Measurements from ENCODE around the gene MAGI1.

The MAGI1 gene

DNA sequence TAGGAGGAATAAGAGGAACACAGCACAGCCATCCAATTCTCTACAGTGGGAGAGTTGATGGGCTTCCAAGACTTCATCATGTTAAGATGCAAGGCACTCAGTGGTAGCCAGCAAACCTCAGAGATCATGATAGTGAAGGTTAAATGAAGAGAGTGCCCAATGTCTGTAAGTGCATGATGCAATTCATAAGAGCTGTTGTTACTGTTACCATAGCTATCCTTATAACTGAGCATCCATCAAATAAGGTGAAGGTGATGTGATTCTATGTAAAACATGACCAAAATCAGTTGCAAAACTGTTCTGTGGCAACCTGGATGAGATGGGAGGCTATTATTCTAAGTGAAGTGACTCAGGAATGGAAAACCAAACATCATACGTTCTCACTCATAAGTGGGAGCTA lies 289.7 kb downstream of the MAGI1 start:
- Histone ChIP-seq H3K4me2 (ENCODE audit: low read length, poor library complexity, severe bottlenecking) (no peak overlapping the region), H4K8ac (ENCODE audit: low read length) (no peak overlapping the region), H2BK5ac (ENCODE audit: low read depth, low read length, poor library complexity, severe bottlenecking) (no peak overlapping the region), H2BK12ac (ENCODE audit: low read length in 2 of 2) (no peak overlapping the region), H3K4ac (ENCODE audit: low read depth in 1 of 2, low read length in 2 of 2) (no peak overlapping the region), H3K9me3 (ENCODE audit: control insufficient read depth, low read length) (no peaks in the 10 kb centered on the region), H2AK5ac (ENCODE audit: low read length, severe bottlenecking) (no peak overlapping the region), H2BK120ac (ENCODE audit: low read depth, low read length) (no peak overlapping the region), H3K27ac (ENCODE audit: low read length, poor library complexity, severe bottlenecking) (no peak overlapping the region), H3K18ac (ENCODE audit: low read depth in 1 of 2, low read length in 2 of 2) (no peak overlapping the region), H3K23ac (ENCODE audit: low read length in 2 of 2) (no peak overlapping the region), H3K27me3 (ENCODE audit: control insufficient read depth in 1 of 2, insufficient read depth in 1 of 2, low read length in 2 of 2) (no peaks in the 10 kb centered on the region), H4K91ac (ENCODE audit: low read length) (no peak overlapping the region), H3K4me1 (ENCODE audit: control insufficient read depth, insufficient read depth, low read depth, low read length) (no peaks in the 10 kb centered on the region), H3K79me1 (replicated peaks; ENCODE audit: low read length, poor library complexity, severe bottlenecking) (peaks cover 16% of the 10 kb centered on the region), H2BK15ac (ENCODE audit: low read depth, poor library complexity, severe bottlenecking) (no peak overlapping the region), H3K9ac (ENCODE audit: low read length) (no peak overlapping the region), H3K4me3 (ENCODE audit: insufficient read depth in 1 of 2, low read depth in 1 of 2, low read length in 2 of 2) (no peak overlapping the region), H2AFZ (ENCODE audit: low read depth, low read length) (no peak overlapping the region), H3K36me3 (ENCODE audit: control insufficient read depth in 1 of 2, insufficient read depth in 2 of 2, low read depth in 1 of 2, low read length in 2 of 2) (no peaks in the 10 kb centered on the region), H3K14ac (ENCODE audit: low read length in 2 of 2) (no peak overlapping the region)
- no peak for DNase-seq
- WGBS: no CpG with 5 or more reads among the region's 1 CpG

DNA sequence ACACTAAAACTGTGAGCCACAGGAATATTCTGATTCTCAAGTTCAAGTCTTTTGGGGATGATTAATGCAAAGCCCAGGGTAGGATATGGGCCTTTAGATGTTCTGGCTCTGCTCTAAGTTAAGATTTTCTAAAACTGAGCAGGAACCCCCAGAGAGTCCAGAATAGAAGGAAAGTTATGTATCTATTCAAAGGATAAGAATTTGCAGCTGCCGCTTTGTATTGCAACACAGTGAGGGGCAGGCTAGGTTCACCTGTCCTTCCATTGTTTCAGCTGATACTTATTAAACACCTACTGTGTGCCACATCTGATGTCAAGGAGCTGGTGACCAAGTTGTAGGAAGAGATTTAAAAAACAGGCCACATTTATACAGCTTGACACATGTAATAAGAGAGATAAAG lies 290.4 kb downstream of the MAGI1 start:
- peaks cover 16% of the 10 kb centered on the region for H3K79me1 ChIP-seq (replicated peaks; ENCODE audit: low read length, poor library complexity, severe bottlenecking)
- no peak overlapping the region for H3K27ac ChIP-seq (ENCODE audit: low read length, poor library complexity, severe bottlenecking)
- no peak overlapping the region for H3K18ac ChIP-seq (ENCODE audit: low read depth in 1 of 2, low read length in 2 of 2)
- H2BK12ac ChIP-seq (ENCODE audit: low read length in 2 of 2): no peak overlapping the region
- no peak for DNase-seq
- no peak overlapping the region for H4K91ac ChIP-seq (ENCODE audit: low read length)
- no peak overlapping the region for H2AFZ ChIP-seq (ENCODE audit: low read depth, low read length)
- H3K14ac ChIP-seq (ENCODE audit: low read length in 2 of 2): no peak overlapping the region
- no peak overlapping the region for H3K4me3 ChIP-seq (ENCODE audit: insufficient read depth in 1 of 2, low read depth in 1 of 2, low read length in 2 of 2)
- no peak overlapping the region for H3K4ac ChIP-seq (ENCODE audit: low read depth in 1 of 2, low read length in 2 of 2)
- no peak overlapping the region for H2BK120ac ChIP-seq (ENCODE audit: low read depth, low read length)
- H3K9ac ChIP-seq (ENCODE audit: low read length): no peak overlapping the region
- no peaks in the 10 kb centered on the region for H3K9me3 ChIP-seq (ENCODE audit: control insufficient read depth, low read length)
- no peak overlapping the region for H2BK5ac ChIP-seq (ENCODE audit: low read depth, low read length, poor library complexity, severe bottlenecking)
- H3K27me3 ChIP-seq (ENCODE audit: control insufficient read depth in 1 of 2, insufficient read depth in 1 of 2, low read length in 2 of 2): no peaks in the 10 kb centered on the region
- H3K4me1 ChIP-seq (ENCODE audit: control insufficient read depth, insufficient read depth, low read depth, low read length): no peaks in the 10 kb centered on the region
- H4K8ac ChIP-seq (ENCODE audit: low read length): no peak overlapping the region
- no peak overlapping the region for H3K23ac ChIP-seq (ENCODE audit: low read length in 2 of 2)
- H2BK15ac ChIP-seq (ENCODE audit: low read depth, poor library complexity, severe bottlenecking): no peak overlapping the region
- H3K4me2 ChIP-seq (ENCODE audit: low read length, poor library complexity, severe bottlenecking): no peak overlapping the region
- H2AK5ac ChIP-seq (ENCODE audit: low read length, severe bottlenecking): no peak overlapping the region
- H3K36me3 ChIP-seq (ENCODE audit: control insufficient read depth in 1 of 2, insufficient read depth in 2 of 2, low read depth in 1 of 2, low read length in 2 of 2): no peaks in the 10 kb centered on the region
- WGBS: 100% methylated on average over 1 of the region's 1 CpG

DNA sequence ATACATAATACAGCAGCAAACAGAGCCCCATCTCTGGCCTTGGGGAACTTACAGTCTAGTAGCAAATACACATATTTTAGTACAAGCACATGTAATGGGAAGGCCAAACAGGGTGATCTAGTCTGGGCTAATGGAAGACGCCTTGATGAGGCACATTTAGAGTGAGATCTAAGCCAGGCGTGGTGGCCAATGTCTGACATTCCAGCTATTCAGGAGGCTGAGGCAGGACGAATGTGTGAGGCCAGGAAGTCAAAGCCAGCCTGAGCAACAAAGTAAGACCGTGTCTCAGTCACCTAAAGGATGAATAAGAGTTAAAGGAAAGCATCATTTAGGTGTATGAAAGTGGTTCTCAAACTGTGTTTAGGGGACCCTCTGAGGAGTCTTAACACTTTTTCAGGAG lies 291.9 kb downstream of the MAGI1 start:
- Histone ChIP-seq H3K36me3 (ENCODE audit: control insufficient read depth in 1 of 2, insufficient read depth in 2 of 2, low read depth in 1 of 2, low read length in 2 of 2) (no peaks in the 10 kb centered on the region), H2BK15ac (ENCODE audit: low read depth, poor library complexity, severe bottlenecking) (no peak overlapping the region), H3K79me1 (replicated peaks; ENCODE audit: low read length, poor library complexity, severe bottlenecking) (peaks cover 10% of the 10 kb centered on the region), H3K4me1 (ENCODE audit: control insufficient read depth, insufficient read depth, low read depth, low read length) (no peaks in the 10 kb centered on the region), H3K9ac (ENCODE audit: low read length) (no peak overlapping the region), H2AFZ (ENCODE audit: low read depth, low read length) (no peak overlapping the region), H2BK5ac (ENCODE audit: low read depth, low read length, poor library complexity, severe bottlenecking) (no peak overlapping the region), H3K27me3 (ENCODE audit: control insufficient read depth in 1 of 2, insufficient read depth in 1 of 2, low read length in 2 of 2) (no peaks in the 10 kb centered on the region), H2BK120ac (ENCODE audit: low read depth, low read length) (no peak overlapping the region), H2AK5ac (ENCODE audit: low read length, severe bottlenecking) (no peak overlapping the region), H4K8ac (ENCODE audit: low read length) (no peak overlapping the region), H4K91ac (ENCODE audit: low read length) (no peak overlapping the region), H3K23ac (ENCODE audit: low read length in 2 of 2) (no peak overlapping the region), H3K4ac (ENCODE audit: low read depth in 1 of 2, low read length in 2 of 2) (no peak overlapping the region), H3K9me3 (ENCODE audit: control insufficient read depth, low read length) (no peaks in the 10 kb centered on the region), H3K14ac (ENCODE audit: low read length in 2 of 2) (no peak overlapping the region), H2BK12ac (ENCODE audit: low read length in 2 of 2) (no peak overlapping the region), H3K4me3 (ENCODE audit: insufficient read depth in 1 of 2, low read depth in 1 of 2, low read length in 2 of 2) (no peak overlapping the region), H3K18ac (ENCODE audit: low read depth in 1 of 2, low read length in 2 of 2) (no peak overlapping the region), H3K4me2 (ENCODE audit: low read length, poor library complexity, severe bottlenecking) (no peak overlapping the region), H3K27ac (ENCODE audit: low read length, poor library complexity, severe bottlenecking) (no peak overlapping the region)
- 70% methylated on average over 4 of the region's 4 CpGs for WGBS
- no peak for DNase-seq

DNA sequence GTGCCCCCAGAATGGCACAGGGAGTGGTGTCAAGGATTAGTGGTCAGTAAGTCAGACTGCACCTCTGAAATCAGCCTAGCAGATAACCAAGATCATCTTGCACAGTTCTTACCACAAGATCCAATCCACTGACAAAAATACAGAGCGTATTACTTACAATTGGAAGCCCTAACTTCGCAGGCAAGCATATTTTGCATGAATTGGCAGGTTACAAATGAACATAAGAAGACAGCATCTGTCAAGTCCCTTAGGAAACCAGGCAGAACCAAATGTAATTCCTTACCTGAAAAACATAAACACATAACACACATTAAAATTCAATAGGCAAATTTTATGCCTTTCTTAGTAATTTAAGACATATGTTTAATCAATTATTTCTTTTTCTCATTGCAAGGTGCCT lies 293.4 kb downstream of the MAGI1 start:
- no peak overlapping the region for H2AK5ac ChIP-seq (ENCODE audit: low read length, severe bottlenecking)
- 96% methylated on average over 2 of the region's 2 CpGs for WGBS

More for the DNA sequence above, 293.4 kb downstream of the MAGI1 start:
- H2BK12ac ChIP-seq (ENCODE audit: low read length in 2 of 2): no peak overlapping the region
- no peaks in the 10 kb centered on the region for H3K9me3 ChIP-seq (ENCODE audit: control insufficient read depth, low read length)
- H3K23ac ChIP-seq (ENCODE audit: low read length in 2 of 2): no peak overlapping the region
- no peak overlapping the region for H2BK120ac ChIP-seq (ENCODE audit: low read depth, low read length)
- no peak overlapping the region for H3K4me2 ChIP-seq (ENCODE audit: low read length, poor library complexity, severe bottlenecking)
- no peaks in the 10 kb centered on the region for H3K36me3 ChIP-seq (ENCODE audit: control insufficient read depth in 1 of 2, insufficient read depth in 2 of 2, low read depth in 1 of 2, low read length in 2 of 2)
- H4K91ac ChIP-seq (ENCODE audit: low read length): no peak overlapping the region
- no peak overlapping the region for H3K27ac ChIP-seq (ENCODE audit: low read length, poor library complexity, severe bottlenecking)
- no peak overlapping the region for H3K4ac ChIP-seq (ENCODE audit: low read depth in 1 of 2, low read length in 2 of 2)
- no peaks in the 10 kb centered on the region for H3K27me3 ChIP-seq (ENCODE audit: control insufficient read depth in 1 of 2, insufficient read depth in 1 of 2, low read length in 2 of 2)
- H3K9ac ChIP-seq (ENCODE audit: low read length): no peak overlapping the region
- H3K18ac ChIP-seq (ENCODE audit: low read depth in 1 of 2, low read length in 2 of 2): no peak overlapping the region
- no peaks in the 10 kb centered on the region for H3K4me1 ChIP-seq (ENCODE audit: control insufficient read depth, insufficient read depth, low read depth, low read length)
- H2AFZ ChIP-seq (ENCODE audit: low read depth, low read length): no peak overlapping the region
- H2BK15ac ChIP-seq (ENCODE audit: low read depth, poor library complexity, severe bottlenecking): no peak overlapping the region
- H3K79me1 ChIP-seq (replicated peaks; ENCODE audit: low read length, poor library complexity, severe bottlenecking): peaks cover 10% of the 10 kb centered on the region
- no peak overlapping the region for H4K8ac ChIP-seq (ENCODE audit: low read length)
- H3K14ac ChIP-seq (ENCODE audit: low read length in 2 of 2): no peak overlapping the region
- H3K4me3 ChIP-seq (ENCODE audit: insufficient read depth in 1 of 2, low read depth in 1 of 2, low read length in 2 of 2): no peak overlapping the region
- H2BK5ac ChIP-seq (ENCODE audit: low read depth, low read length, poor library complexity, severe bottlenecking): no peak overlapping the region
- DNase-seq: no peak
